Measurements from ENCODE around the gene NHLRC1. TPM values are rescaled to one million over a fixed set of nuclear protein-coding genes. Genes with fewer than 3 reads are reported as not detected.

Gene NHLRC1
- total RNA-seq, 4 donors from 2014 or later = 3.5 to 6.9 (median 5.0) TPM

- WGBS, 2 donors = 84 to 89% methylated on average over 2 of the region's 2 CpGs
- DNase-seq (ENCODE audit: low spot score in 2 of 2) = no peak
- H3K4me3 ChIP-seq (ENCODE audit: low read depth, poor library complexity, severe bottlenecking) = no peak overlapping the region
- TF ChIP-seq CTCF (IDR thresholded peaks at IDR 0.05) = no peak
- no peak for TF ChIP-seq POLR2A (IDR thresholded peaks at IDR 0.05)
- intact Hi-C loops (cut with DNase I; ENCODE audit: low total_unique reads) = no loop called here
Observed at GRCh38 chr6:18162401-18162800, 39.9 kb upstream of the NHLRC1 start.

DNA sequence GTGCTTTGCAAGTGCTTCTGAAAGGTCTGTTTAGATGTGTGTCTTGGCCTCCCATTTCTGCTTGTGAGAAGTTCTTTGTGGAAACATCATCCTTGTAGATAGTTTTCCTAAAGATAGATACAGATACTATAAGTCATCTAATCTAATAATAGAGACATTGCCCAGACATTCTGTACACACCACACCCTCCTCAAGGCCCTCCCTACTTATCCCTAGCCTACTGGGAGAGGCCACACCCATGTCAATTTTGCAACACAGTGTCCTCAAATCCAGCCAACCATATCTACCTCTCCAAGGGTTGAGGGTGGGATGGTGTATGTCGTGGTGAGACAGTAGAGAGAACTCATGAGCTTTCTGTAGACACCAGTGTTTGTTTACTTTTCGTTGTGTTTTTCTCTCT is 39.0 kb upstream of the NHLRC1 start:
- WGBS, 2 donors = 71 to 80% methylated on average over 2 of the region's 2 CpGs
- no peak overlapping the region for H3K4me3 ChIP-seq (ENCODE audit: low read depth, poor library complexity, severe bottlenecking)
- no peak for DNase-seq (ENCODE audit: low spot score in 2 of 2)
- TF ChIP-seq POLR2A (IDR thresholded peaks at IDR 0.05) (no peak), CTCF (IDR thresholded peaks at IDR 0.05) (no peak)
- intact Hi-C loops (cut with DNase I; ENCODE audit: low total_unique reads) = no loop called here

GRCh38 chr6:18160911-18161310 is 38.4 kb upstream of the NHLRC1 start:
- 50 to 61% methylated on average over 1 of the region's 1 CpG for WGBS, 2 donors
- no peak for TF ChIP-seq POLR2A (IDR thresholded peaks at IDR 0.05)
- TF ChIP-seq CTCF (IDR thresholded peaks at IDR 0.05) = no peak
- intact Hi-C loops (cut with DNase I; ENCODE audit: low total_unique reads) = no loop called here
- H3K4me3 ChIP-seq (ENCODE audit: low read depth, poor library complexity, severe bottlenecking) = no peak overlapping the region
- DNase-seq (ENCODE audit: low spot score in 2 of 2) = no peak

DNA sequence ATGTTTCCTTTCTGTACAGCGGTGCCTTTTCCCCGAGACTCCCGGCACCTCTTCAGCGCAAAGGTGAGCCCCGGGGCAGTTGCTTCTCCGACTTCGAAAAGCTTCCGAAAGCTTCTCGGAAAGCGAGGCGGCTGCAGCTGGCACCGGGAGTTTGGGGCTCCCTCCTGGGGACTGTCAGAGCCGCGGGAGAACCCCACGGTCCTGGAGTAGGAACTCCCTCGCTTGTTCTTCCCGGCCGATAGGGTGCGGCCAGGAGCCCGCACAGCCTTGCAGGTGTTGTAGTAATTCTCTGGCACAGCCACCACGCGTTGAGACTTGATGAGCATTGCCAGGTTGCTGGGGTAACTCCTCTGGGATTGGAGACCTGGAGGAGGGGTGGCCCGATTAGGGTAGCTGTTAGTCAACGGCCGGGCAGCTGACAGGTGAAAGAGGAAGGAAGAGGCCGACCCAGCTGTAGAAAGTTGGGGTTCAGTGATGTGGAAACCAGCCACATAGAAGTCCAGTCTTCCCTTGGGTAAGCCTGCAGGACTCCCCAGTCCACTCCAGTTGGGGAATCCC is 33.5 kb upstream of the NHLRC1 start:
- intact Hi-C loops (cut with DNase I; ENCODE audit: low total_unique reads) = no loop called here
- TF ChIP-seq POLR2A (IDR thresholded peaks at IDR 0.05) (no peak), CTCF (IDR thresholded peaks at IDR 0.05) (no peak)
- H3K4me3 ChIP-seq (ENCODE audit: low read depth, poor library complexity, severe bottlenecking) = peak overlapping the region; percentile 97
- 2 to 6% methylated on average over 17 to 25 of the region's 26 CpGs for WGBS, 2 donors
- peak; percentile 71 to 90 for DNase-seq (ENCODE audit: low spot score in 2 of 2)

- DNase-seq (ENCODE audit: low spot score in 2 of 2) = peak; percentile 98 to 100
- WGBS, 2 donors = 0 to 1% methylated on average over 15 to 57 of the region's 87 CpGs
- TF ChIP-seq POLR2A (IDR thresholded peaks at IDR 0.05) (peak in 1 of 2 donors; percentile 15), CTCF (IDR thresholded peaks at IDR 0.05) (no peak)
- intact Hi-C loops (cut with DNase I; ENCODE audit: low total_unique reads) = no loop called here
- peak within 1 kb of the TSS; percentile 97 for H3K4me3 ChIP-seq (ENCODE audit: low read depth, poor library complexity, severe bottlenecking)
Observed at GRCh38 chr6:18155150-18155863, 32.8 kb upstream of the NHLRC1 start, which contains the start of gene KDM1B. Gene KDM1B, plus strand, starts transcription at chr6:18155422. Its CDS starts 4,474 bp downstream, at chr6:18159896.

Measured in lower leg skin (tissue), 4 donors.